GM12878 (cell line): ENCODE measurements around the gene PAX6. TPM values are rescaled to one million over a fixed set of nuclear protein-coding genes. Genes with fewer than 3 reads are reported as not detected.

Experiments
- ATAC-seq: fragments of 200-7000 bp; cut with Tn5 transposase; 3 replicates; pipeline ENCODE4 v1.9.1; 2020; ENCODE audit warnings: mild to moderate bottlenecking, moderate library complexity
- BruUV-seq: library from RNA; stranded (reverse); fragments of 400-500 nt; replicated peaks from 2 replicates; lab custom pipeline; 2021; lab: Mats Ljungman, UMichigan
- CTCF ChIA-PET: fragments of 300-600 bp; sonication (Branson Sonifier 250); formaldehyde crosslinking; extraction: SDS; loops from one replicate; lab custom pipeline; 2021; ENCODE audit warnings: inconsistent platforms; lab: Yijun Ruan, JAX
- POLR2A ChIA-PET: fragments of 350-600 bp; formaldehyde crosslinking; extraction: SDS; loops from one replicate; lab custom pipeline; 2021; ENCODE audit warnings: inconsistent platforms; lab: Charles Lee
- RAD21 ChIA-PET: fragments of 300-600 bp; sonication (Branson Sonifier 250); formaldehyde crosslinking; loops from one replicate; lab custom pipeline; 2023; ENCODE audit warnings: antibody characterized with exemption; ENCODE audit not compliant: unreplicated experiment; lab: Charles Lee
- SMC1A ChIA-PET: fragments of 300-600 bp; sonication (Branson Sonifier 250); formaldehyde crosslinking; loops from one replicate; lab custom pipeline; 2023; ENCODE audit not compliant: unreplicated experiment, uncharacterized antibody; lab: Charles Lee
- DNase-seq: peaks from one replicate; pipeline ENCODE4 v3.0.0-alpha.2; 2011; ENCODE audit warnings: low read depth, low spot score
- FAIRE-seq: peaks from 3 replicates; lab custom pipeline; 2011; peaks lifted over from hg19 to GRCh38; lab: Jason Lieb, UNC
- H2AFZ ChIP-seq: 2 replicates; pipeline ENCODE4 v1.6.0; 2011; ENCODE audit warnings: low read depth, low read length, control low read depth; ENCODE audit not compliant: control insufficient read depth
- H3K27ac ChIP-seq: 2 replicates; pipeline ENCODE4 v1.5.1; 2011; ENCODE audit warnings: control low read depth; ENCODE audit not compliant: control insufficient read depth, insufficient read depth
- H3K27me3 ChIP-seq, 2 experiments: replicated peaks in 1 of 2; 2 replicates each; pipeline versions ENCODE4 v1.6.0 to v1.6.1; 2011; ENCODE audit warnings: low read length in 1 of 2; ENCODE audit not compliant: control insufficient read depth in 2 of 2, insufficient read depth in 2 of 2
- H3K36me3 ChIP-seq, 2 experiments: 2 replicates each; pipeline ENCODE4 v1.5.1; 2011; ENCODE audit warnings: low read length in 1 of 2; ENCODE audit not compliant: control insufficient read depth in 2 of 2, insufficient read depth in 2 of 2
- H3K4me1 ChIP-seq: 2 replicates; pipeline ENCODE4 v1.6.1; 2011; ENCODE audit warnings: mild to moderate bottlenecking, low read length, moderate library complexity, mixed read lengths; ENCODE audit not compliant: control insufficient read depth, insufficient read depth
- H3K4me2 ChIP-seq: 2 replicates; pipeline ENCODE4 v1.6.0; 2011; ENCODE audit warnings: control low read depth; ENCODE audit not compliant: control insufficient read depth, insufficient read depth
- H3K4me3 ChIP-seq: fragments of 200-600 bp; sonication (generic); 2 replicates; pipeline ENCODE4 v1.5.1; 2016
- H3K79me2 ChIP-seq: 2 replicates; pipeline ENCODE4 v1.6.0; 2011; ENCODE audit warnings: low read length; ENCODE audit not compliant: control insufficient read depth, insufficient read depth
- H3K9ac ChIP-seq: 2 replicates; pipeline ENCODE4 v1.8.0; 2011; ENCODE audit warnings: low read length, control low read depth, mixed read lengths; ENCODE audit not compliant: control insufficient read depth, insufficient read depth
- H3K9me3 ChIP-seq: replicated peaks from 3 replicates; pipeline ENCODE4 v1.5.1; 2011; ENCODE audit warnings: mild to moderate bottlenecking, low read length; ENCODE audit not compliant: control insufficient read depth, insufficient read depth
- H4K20me1 ChIP-seq: 2 replicates; pipeline ENCODE4 v1.6.0; 2011; ENCODE audit not compliant: control insufficient read depth, insufficient read depth
- EZH2 ChIP-seq: IDR thresholded peaks from 2 replicates; pipeline ENCODE4 v1.6.1; 2012; ENCODE audit warnings: low read depth, mild to moderate bottlenecking, control low read depth, inconsistent platforms, low read length, borderline replicate concordance; ENCODE audit not compliant: control insufficient read depth
- IRF3 ChIP-seq: fragments of 450-650 bp; IDR thresholded peaks from 2 replicates; pipeline ENCODE4 v1.6.1; 2014; ENCODE audit warnings: mild to moderate bottlenecking
- KDM1A ChIP-seq: fragments of 200-600 bp; sonication (generic); IDR thresholded peaks from 2 replicates; pipeline ENCODE4 v1.6.1; 2016; ENCODE audit warnings: borderline replicate concordance
- RAD51 ChIP-seq: fragments of 450-650 bp; IDR thresholded peaks from 2 replicates; pipeline ENCODE4 v1.6.1; 2016; ENCODE audit warnings: moderate library complexity, mild to moderate bottlenecking, inconsistent platforms
- SKIL ChIP-seq: fragments of 450-650 bp; IDR thresholded peaks from 2 replicates; pipeline ENCODE4 v1.6.1; 2017; ENCODE audit warnings: mild to moderate bottlenecking, low read depth, inconsistent platforms; ENCODE audit not compliant: poor library complexity, severe bottlenecking
- SP1 ChIP-seq: IDR thresholded peaks from one replicate; pipeline ENCODE4 v1.6.1; 2011; ENCODE audit warnings: low read depth, low read length
- SUPT20H ChIP-seq: IDR thresholded peaks from 2 replicates; pipeline ENCODE4 v1.6.1; 2011; ENCODE audit warnings: low read depth, mild to moderate bottlenecking, low read length, moderate library complexity, borderline replicate concordance; ENCODE audit not compliant: control insufficient read depth
- WGBS: methylation state at CpG from one replicate; pipeline ENCODE4 v1.1.6; 2016; ENCODE audit warnings: low lambda C conversion rate; ENCODE audit not compliant: insufficient replicate concordance, insufficient coverage; ENCODE audit errors: missing lambda C conversion rate; 5-methylcytosine and 5-hydroxymethylcytosine counted together
- in situ Hi-C: fragments of 300-500 bp; cut with MboI; formaldehyde crosslinking; loops from 9 replicates; pipeline ENCODE4 v1.14.3; 2018; ENCODE audit warnings: mixed read lengths
- intact Hi-C: fragments of 100-400 bp; cut with micrococcal nuclease; formaldehyde crosslinking; loops from one replicate; pipeline ENCODE4 v1.14.2; 2022; ENCODE audit not compliant: unreplicated experiment
- polyA plus RNA-seq, 11 experiments: library from polyadenylated mRNA; depleted of rRNA in 4 of 11; unstranded in 6 of 11; stranded (reverse) in 5 of 11; fragments of >200 nt; fragmentation: Nextera tagmentation in 4 of 11; fragmentation: Illumina TruSeq in 1 of 11; extraction: Ambion mirVana in 4 of 11; extraction: Trizol in 1 of 11; gene quantifications; 1 replicate in 1 of 11; 2 replicates in 10 of 11; pipeline versions ENCODE4 v1.2.1 to v1.2.3, GENCODE V29; 2011 to 2016; ENCODE audit warnings: inconsistent platforms in 2 of 11, missing spikeins in 2 of 11, low read depth in 1 of 11
- total RNA-seq, 4 experiments: library from RNA; depleted of rRNA in 3 of 4; stranded (reverse); fragments of >200 nt in 3 of 4; fragmentation: Illumina TruSeq in 1 of 4; extraction: Trizol in 1 of 4; gene quantifications; 2 replicates each; pipeline versions ENCODE4 v1.2.1 to v1.2.3, GENCODE V29; 2013 to 2021
- TF ChIP-seq, protein P1 (sequence below): fragments of 450-650 bp; IDR thresholded peaks from 2 replicates; pipeline ENCODE4 v1.6.1; 2017; ENCODE audit warnings: antibody characterized with exemption, mild to moderate bottlenecking, moderate library complexity
- TF ChIP-seq, protein P2 (sequence below): fragments of 450-650 bp; IDR thresholded peaks from 2 replicates; pipeline ENCODE4 v1.6.1; 2017; ENCODE audit warnings: borderline replicate concordance

The PAX6 gene
- total and polyA plus RNA-seq, 10 of the 15 experiments (the other 5 are each of a cell fraction or from before 2014, with no cell fraction given), result 0.06 to 0.26 (median 0.10) TPM; not detected in 3

DNA sequence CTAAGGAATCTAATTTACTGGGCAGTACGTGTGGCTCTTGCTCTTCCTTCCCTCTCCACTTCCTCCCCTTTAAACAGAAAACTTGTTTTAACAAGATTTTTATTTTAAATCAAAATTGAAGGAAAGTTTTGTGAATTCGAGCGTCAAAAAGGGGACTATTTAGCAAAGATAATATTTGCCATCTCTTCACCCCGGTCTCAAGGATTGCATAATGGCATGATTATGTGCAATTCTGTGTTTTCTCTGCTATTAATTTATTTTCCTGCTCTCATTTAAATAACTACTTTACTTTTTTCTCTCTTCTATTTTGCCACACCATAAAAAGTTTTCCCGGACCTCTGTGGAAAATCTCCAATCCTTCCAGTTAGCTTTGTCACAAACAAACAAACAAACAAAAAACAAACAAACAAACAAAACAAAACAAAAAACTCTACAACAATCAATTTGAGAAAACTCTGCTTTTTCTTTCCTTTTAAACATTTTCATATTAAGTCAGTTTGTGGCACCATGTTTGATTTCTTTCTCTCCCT lies 10.2 kb upstream of the PAX6 start:
- no peak for FAIRE-seq
- in situ Hi-C loops, result no loop called here
- SMC1A ChIA-PET, result no interaction called here

DNA sequence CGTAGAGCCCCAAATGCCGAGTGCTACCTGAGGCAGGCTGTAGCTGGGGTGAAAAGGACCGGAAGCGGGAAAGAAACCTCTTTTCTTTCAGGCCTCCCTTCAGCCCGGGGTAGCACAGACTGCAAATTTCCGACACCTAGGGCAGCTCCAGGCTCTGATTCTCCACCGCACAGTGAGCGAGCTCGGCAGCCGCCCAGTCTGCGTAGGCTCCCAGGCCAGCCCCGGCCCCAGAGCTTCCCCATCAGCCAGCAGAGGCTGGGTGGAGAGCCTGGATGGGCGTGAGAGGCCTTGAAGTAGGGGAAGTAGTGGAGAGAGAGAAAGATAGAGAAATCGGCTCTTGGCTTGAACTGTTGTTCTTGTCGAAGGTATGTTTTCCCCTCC lies 9.3 kb upstream of the PAX6 start:
- Histone ChIP-seq H3K27me3 (peaks cover 18 to 45% of the 10 kb centered on the region in 2 experiments), H3K9ac (no peak overlapping the region), H2AFZ (no peak overlapping the region), H3K9me3 (no peaks in the 10 kb centered on the region; the same call in 2 of the 3 replicates), H3K36me3 (no peaks in the 10 kb centered on the region), H3K4me3 (no peak overlapping the region), H3K79me2 (no peaks in the 10 kb centered on the region), H3K4me1 (no peaks in the 10 kb centered on the region), H4K20me1 (peaks cover 3% of the 10 kb centered on the region; the same call in 1 of the 2 replicates), H3K27ac (no peak overlapping the region), H3K4me2 (no peak overlapping the region)
- SMC1A ChIA-PET, result no interaction called here
- no peak for FAIRE-seq
- in situ Hi-C loops (no loop called here), intact Hi-C loops (no loop called here)
- 41% methylated on average over 15 of the region's 15 CpGs for WGBS
- CTCF ChIA-PET, result no interaction called here
- BruUV-seq, result no TSS peak
- no peak; the same call in 2 of the 3 replicates for ATAC-seq
- RAD21 ChIA-PET, result no interaction called here
- POLR2A ChIA-PET, result no interaction called here
- no peak for DNase-seq
- TF ChIP-seq KDM1A, result no peak
- TF ChIP-seq IRF3, result no peak
- TF ChIP-seq SP1, result no peak
- TF ChIP-seq SKIL, result no peak
- TF ChIP-seq SUPT20H, result no peak
- TF ChIP-seq, protein P1, sequence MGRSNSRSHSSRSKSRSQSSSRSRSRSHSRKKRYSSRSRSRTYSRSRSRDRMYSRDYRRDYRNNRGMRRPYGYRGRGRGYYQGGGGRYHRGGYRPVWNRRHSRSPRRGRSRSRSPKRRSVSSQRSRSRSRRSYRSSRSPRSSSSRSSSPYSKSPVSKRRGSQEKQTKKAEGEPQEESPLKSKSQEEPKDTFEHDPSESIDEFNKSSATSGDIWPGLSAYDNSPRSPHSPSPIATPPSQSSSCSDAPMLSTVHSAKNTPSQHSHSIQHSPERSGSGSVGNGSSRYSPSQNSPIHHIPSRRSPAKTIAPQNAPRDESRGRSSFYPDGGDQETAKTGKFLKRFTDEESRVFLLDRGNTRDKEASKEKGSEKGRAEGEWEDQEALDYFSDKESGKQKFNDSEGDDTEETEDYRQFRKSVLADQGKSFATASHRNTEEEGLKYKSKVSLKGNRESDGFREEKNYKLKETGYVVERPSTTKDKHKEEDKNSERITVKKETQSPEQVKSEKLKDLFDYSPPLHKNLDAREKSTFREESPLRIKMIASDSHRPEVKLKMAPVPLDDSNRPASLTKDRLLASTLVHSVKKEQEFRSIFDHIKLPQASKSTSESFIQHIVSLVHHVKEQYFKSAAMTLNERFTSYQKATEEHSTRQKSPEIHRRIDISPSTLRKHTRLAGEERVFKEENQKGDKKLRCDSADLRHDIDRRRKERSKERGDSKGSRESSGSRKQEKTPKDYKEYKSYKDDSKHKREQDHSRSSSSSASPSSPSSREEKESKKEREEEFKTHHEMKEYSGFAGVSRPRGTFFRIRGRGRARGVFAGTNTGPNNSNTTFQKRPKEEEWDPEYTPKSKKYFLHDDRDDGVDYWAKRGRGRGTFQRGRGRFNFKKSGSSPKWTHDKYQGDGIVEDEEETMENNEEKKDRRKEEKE, result no peak
- TF ChIP-seq, protein P2, sequence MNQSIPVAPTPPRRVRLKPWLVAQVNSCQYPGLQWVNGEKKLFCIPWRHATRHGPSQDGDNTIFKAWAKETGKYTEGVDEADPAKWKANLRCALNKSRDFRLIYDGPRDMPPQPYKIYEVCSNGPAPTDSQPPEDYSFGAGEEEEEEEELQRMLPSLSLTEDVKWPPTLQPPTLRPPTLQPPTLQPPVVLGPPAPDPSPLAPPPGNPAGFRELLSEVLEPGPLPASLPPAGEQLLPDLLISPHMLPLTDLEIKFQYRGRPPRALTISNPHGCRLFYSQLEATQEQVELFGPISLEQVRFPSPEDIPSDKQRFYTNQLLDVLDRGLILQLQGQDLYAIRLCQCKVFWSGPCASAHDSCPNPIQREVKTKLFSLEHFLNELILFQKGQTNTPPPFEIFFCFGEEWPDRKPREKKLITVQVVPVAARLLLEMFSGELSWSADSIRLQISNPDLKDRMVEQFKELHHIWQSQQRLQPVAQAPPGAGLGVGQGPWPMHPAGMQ, result no peak

More for the DNA sequence above, 10.2 kb upstream of the PAX6 start:
- H3K27me3 ChIP-seq, result peaks cover 22 to 45% of the 10 kb centered on the region in 2 experiments
- RAD21 ChIA-PET, result no interaction called here
- no peaks in the 10 kb centered on the region for H3K36me3 ChIP-seq
- POLR2A ChIA-PET, result no interaction called here
- no peak overlapping the region for H2AFZ ChIP-seq
- CTCF ChIA-PET, result no interaction called here
- peaks cover 3% of the 10 kb centered on the region; the same call in 1 of the 2 replicates for H4K20me1 ChIP-seq
- intact Hi-C loops, result no loop called here
- H3K9me3 ChIP-seq, result no peaks in the 10 kb centered on the region; the same call in 2 of the 3 replicates
- no peaks in the 10 kb centered on the region for H3K4me1 ChIP-seq
- H3K9ac ChIP-seq, result no peak overlapping the region
- WGBS, result under 1% methylated on average over 5 of the region's 5 CpGs
- no peak for ATAC-seq
- BruUV-seq, result no TSS peak
- no peak for DNase-seq
- no peak overlapping the region for H3K4me3 ChIP-seq
- no peaks in the 10 kb centered on the region for H3K79me2 ChIP-seq
- TF ChIP-seq RAD51, result no peak
- 0 out of 2 replicates have a peak, but pooled peaks have one; percentile 51 for TF ChIP-seq EZH2
- H3K27ac ChIP-seq, result no peak overlapping the region
- H3K4me2 ChIP-seq, result no peak overlapping the region
